Ishikawa (cell line): ENCODE results near the gene RPS19.

Source experiments
- EGR1 ChIP-seq: IDR thresholded peaks from 2 replicates; pipeline ENCODE4 v1.6.1; 2012
- EP300 ChIP-seq: IDR thresholded peaks from 2 replicates; pipeline ENCODE4 v1.6.1; 2012; ENCODE audit warnings: borderline replicate concordance
- RAD21 ChIP-seq: IDR thresholded peaks from 2 replicates; pipeline ENCODE4 v1.6.1; 2012; ENCODE audit warnings: low read depth
- REST ChIP-seq: IDR thresholded peaks from 2 replicates; pipeline ENCODE4 v1.6.1; 2012; ENCODE audit warnings: low read depth, mild to moderate bottlenecking
- TAF1 ChIP-seq: IDR thresholded peaks from 2 replicates; pipeline ENCODE4 v1.6.1; 2012; ENCODE audit warnings: low read depth, mild to moderate bottlenecking
- TEAD4 ChIP-seq: IDR thresholded peaks from 2 replicates; pipeline ENCODE4 v1.6.1; 2012
- USF1 ChIP-seq: IDR thresholded peaks from 2 replicates; pipeline ENCODE4 v1.6.1; 2012
- YY1 ChIP-seq: IDR thresholded peaks from 2 replicates; pipeline ENCODE4 v1.6.1; 2012; ENCODE audit warnings: low read depth

GRCh38 chr19:41897820-41898219 lies 37.8 kb downstream of the RPS19 start:
- TF ChIP-seq EGR1, result no peak
- no peak for TF ChIP-seq EP300
- no peak for TF ChIP-seq YY1
- TF ChIP-seq REST, result no peak
- TF ChIP-seq RAD21, result no peak
- TF ChIP-seq TAF1, result no peak
- TF ChIP-seq USF1, result no peak
- no peak for TF ChIP-seq TEAD4
